ENCODE data around the gene COX11.

COX11 gene

GRCh38 chr17:54990118-54990517, 21.7 kb upstream of the COX11 start:
- TF ChIP-seq, protein P1, sequence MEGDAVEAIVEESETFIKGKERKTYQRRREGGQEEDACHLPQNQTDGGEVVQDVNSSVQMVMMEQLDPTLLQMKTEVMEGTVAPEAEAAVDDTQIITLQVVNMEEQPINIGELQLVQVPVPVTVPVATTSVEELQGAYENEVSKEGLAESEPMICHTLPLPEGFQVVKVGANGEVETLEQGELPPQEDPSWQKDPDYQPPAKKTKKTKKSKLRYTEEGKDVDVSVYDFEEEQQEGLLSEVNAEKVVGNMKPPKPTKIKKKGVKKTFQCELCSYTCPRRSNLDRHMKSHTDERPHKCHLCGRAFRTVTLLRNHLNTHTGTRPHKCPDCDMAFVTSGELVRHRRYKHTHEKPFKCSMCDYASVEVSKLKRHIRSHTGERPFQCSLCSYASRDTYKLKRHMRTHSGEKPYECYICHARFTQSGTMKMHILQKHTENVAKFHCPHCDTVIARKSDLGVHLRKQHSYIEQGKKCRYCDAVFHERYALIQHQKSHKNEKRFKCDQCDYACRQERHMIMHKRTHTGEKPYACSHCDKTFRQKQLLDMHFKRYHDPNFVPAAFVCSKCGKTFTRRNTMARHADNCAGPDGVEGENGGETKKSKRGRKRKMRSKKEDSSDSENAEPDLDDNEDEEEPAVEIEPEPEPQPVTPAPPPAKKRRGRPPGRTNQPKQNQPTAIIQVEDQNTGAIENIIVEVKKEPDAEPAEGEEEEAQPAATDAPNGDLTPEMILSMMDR (IDR thresholded peaks at IDR 0.05) = no peak

- TF ChIP-seq, protein P1 (IDR thresholded peaks at IDR 0.05) = no peak
Observed at GRCh38 chr17:54985476-54985875, 17.0 kb upstream of the COX11 start.

- TF ChIP-seq, protein P1 (IDR thresholded peaks at IDR 0.05) = no peak
Observed at GRCh38 chr17:54983260-54983659, 14.8 kb upstream of the COX11 start.

GRCh38 chr17:54982399-54982798, 13.9 kb upstream of the COX11 start:
- TF ChIP-seq, protein P1 (IDR thresholded peaks at IDR 0.05) = no peak

DNA sequence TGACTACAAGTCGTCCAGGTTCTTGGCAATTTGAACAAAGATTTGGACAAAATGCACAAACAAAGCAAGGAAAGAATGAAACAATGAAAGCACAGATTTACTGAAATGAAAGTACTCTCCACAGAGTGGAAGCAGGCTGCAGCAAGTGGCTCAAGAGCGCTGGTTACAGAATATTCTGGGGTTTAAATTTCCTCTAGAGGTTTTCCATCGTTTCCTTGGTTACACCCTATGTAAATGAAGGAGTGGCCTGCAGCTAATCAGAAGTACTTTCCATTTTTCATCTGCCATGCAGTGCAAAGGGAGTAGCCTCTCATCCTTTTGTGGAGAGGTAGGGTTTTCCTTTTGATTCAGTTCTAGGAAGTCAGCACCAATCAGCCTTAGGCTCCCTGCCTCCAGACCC, 11.9 kb upstream of the COX11 start:
- TF ChIP-seq, protein P1 (IDR thresholded peaks at IDR 0.05) = no peak

GRCh38 chr17:54979657-54980056, 11.2 kb upstream of the COX11 start:
- TF ChIP-seq, protein P1 (IDR thresholded peaks at IDR 0.05) = no peak

DNA sequence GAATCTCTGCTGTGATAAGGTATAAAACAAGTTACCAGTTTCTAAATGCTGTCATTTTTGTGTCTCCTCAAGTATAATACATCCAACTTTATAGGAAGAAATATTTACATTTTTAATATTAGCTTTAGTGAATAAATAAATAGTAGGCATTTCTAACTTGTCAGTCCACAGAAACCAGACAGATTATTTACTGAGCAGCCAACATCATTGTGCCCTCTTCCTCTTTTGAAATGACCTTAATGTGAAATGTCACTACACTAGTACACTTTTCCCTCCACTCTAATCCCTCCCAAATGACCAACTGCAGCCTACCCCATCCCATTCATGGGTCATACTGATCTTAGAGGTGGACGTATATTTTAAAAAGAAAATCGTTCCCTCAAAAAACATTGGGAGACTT, 9.3 kb upstream of the COX11 start:
- TF ChIP-seq, protein P1 (IDR thresholded peaks at IDR 0.05) = no peak

- TF ChIP-seq, protein P1 (IDR thresholded peaks at IDR 0.05) = no peak
Observed at GRCh38 chr17:54976316-54976715, 7.9 kb upstream of the COX11 start.
